Osteoblast (primary cell): ENCODE data around the gene PES1. TPM values are rescaled to one million over a fixed set of nuclear protein-coding genes. Genes with fewer than 3 reads are reported as not detected.

Source experiments
- DNase-seq: peaks from one replicate; pipeline ENCODE4 v3.0.0; 2011; ENCODE audit warnings: low spot score, mixed read lengths; ENCODE audit not compliant: insufficient read length; ENCODE audit errors: missing footprints
- H2AFZ ChIP-seq: 2 replicates; pipeline ENCODE4 v1.6.0; 2011; ENCODE audit warnings: mild to moderate bottlenecking, low read length
- H3K27ac ChIP-seq: 2 replicates; pipeline ENCODE4 v1.5.1; 2011; ENCODE audit warnings: mild to moderate bottlenecking, low read depth, low read length, moderate library complexity
- H3K27me3 ChIP-seq: 2 replicates; pipeline ENCODE4 v1.6.0; 2012; ENCODE audit warnings: mild to moderate bottlenecking, control low read depth, inconsistent platforms, low read length, moderate library complexity; ENCODE audit not compliant: insufficient read depth
- H3K36me3 ChIP-seq: 2 replicates; pipeline ENCODE4 v1.5.1; 2011; ENCODE audit warnings: mild to moderate bottlenecking, low read length, control low read depth, moderate library complexity; ENCODE audit not compliant: insufficient read depth
- H3K4me1 ChIP-seq: 2 replicates; pipeline ENCODE4 v1.5.1; 2011; ENCODE audit warnings: mild to moderate bottlenecking, low read length, control low read depth, moderate library complexity; ENCODE audit not compliant: insufficient read depth
- H3K4me2 ChIP-seq: 2 replicates; pipeline ENCODE4 v1.6.0; 2011; ENCODE audit warnings: mild to moderate bottlenecking, low read length; ENCODE audit not compliant: insufficient read depth
- H3K4me3 ChIP-seq: fragments of 200-600 bp; sonication (generic); 3 replicates; pipeline ENCODE4 v1.5.1; 2012; ENCODE audit warnings: mild to moderate bottlenecking, low read length, inconsistent platforms; ENCODE audit not compliant: insufficient read depth
- H3K79me2 ChIP-seq: 2 replicates; pipeline ENCODE4 v1.6.0; 2012; ENCODE audit warnings: mild to moderate bottlenecking, low read length, control low read depth, inconsistent platforms; ENCODE audit not compliant: insufficient read depth
- H3K9me3 ChIP-seq: 2 replicates; pipeline ENCODE4 v1.5.1; 2011; ENCODE audit warnings: low read depth, low read length, control low read depth
- H4K20me1 ChIP-seq: 2 replicates; pipeline ENCODE4 v1.6.0; 2012; ENCODE audit warnings: mild to moderate bottlenecking, low read length, control low read depth; ENCODE audit not compliant: insufficient read depth
- CTCF ChIP-seq: IDR thresholded peaks from 2 replicates; pipeline ENCODE4 v1.5.1; 2011; ENCODE audit warnings: mild to moderate bottlenecking, low read depth, low read length, moderate library complexity; ENCODE audit errors: extremely low read depth
- total RNA-seq: library from RNA; depleted of rRNA; stranded (reverse); fragments of >200 nt; gene quantifications from 2 replicates; pipeline ENCODE4 v1.2.3, GENCODE V29; 2012

PES1 gene
- total RNA-seq, 1 donor = 64.8 TPM

- Histone ChIP-seq H3K27me3 (peaks cover 20% of the 10 kb centered on the region), H3K9me3 (no peaks in the 10 kb centered on the region), H2AFZ (no peak overlapping the region), H3K4me3 (no peak overlapping the region), H3K4me1 (peaks cover 14% of the 10 kb centered on the region), H3K27ac (no peak overlapping the region), H3K4me2 (no peak overlapping the region), H3K36me3 (peaks cover 27% of the 10 kb centered on the region), H3K79me2 (no peaks in the 10 kb centered on the region), H4K20me1 (peaks cover 11% of the 10 kb centered on the region)
- TF ChIP-seq CTCF = no peak
- peak; percentile 85 for DNase-seq
These were observed 18.1 kb downstream of the PES1 start for GRCh38 chr22:30573594-30574094.

- Histone ChIP-seq H4K20me1 (peaks cover 11% of the 10 kb centered on the region), H2AFZ (no peak overlapping the region), H3K79me2 (no peaks in the 10 kb centered on the region), H3K36me3 (peaks cover 22% of the 10 kb centered on the region), H3K4me1 (peaks cover 14% of the 10 kb centered on the region), H3K4me2 (no peak overlapping the region), H3K9me3 (no peaks in the 10 kb centered on the region), H3K27me3 (peaks cover 20% of the 10 kb centered on the region), H3K27ac (no peak overlapping the region), H3K4me3 (no peak overlapping the region)
- no peak for TF ChIP-seq CTCF
- peak; percentile 86 for DNase-seq
These were observed 18.7 kb downstream of the PES1 start for GRCh38 chr22:30572840-30573593.

- Histone ChIP-seq H3K4me2 (no peak overlapping the region), H4K20me1 (peaks cover 11% of the 10 kb centered on the region), H3K9me3 (no peaks in the 10 kb centered on the region), H3K4me1 (peaks cover 14% of the 10 kb centered on the region), H2AFZ (no peak overlapping the region), H3K79me2 (no peaks in the 10 kb centered on the region), H3K27ac (no peak overlapping the region), H3K4me3 (no peak overlapping the region), H3K27me3 (peaks cover 20% of the 10 kb centered on the region), H3K36me3 (peaks cover 15% of the 10 kb centered on the region)
- no peak for TF ChIP-seq CTCF
- peak; percentile 18 for DNase-seq
These were observed 19.5 kb downstream of the PES1 start for GRCh38 chr22:30572210-30572609.

- Histone ChIP-seq H3K36me3 (no peaks in the 10 kb centered on the region), H3K4me2 (no peak overlapping the region), H3K4me1 (peaks cover 1% of the 10 kb centered on the region), H2AFZ (no peak overlapping the region), H3K27ac (no peak overlapping the region), H3K27me3 (peaks cover 20% of the 10 kb centered on the region), H3K4me3 (no peak overlapping the region), H3K9me3 (no peaks in the 10 kb centered on the region), H3K79me2 (no peaks in the 10 kb centered on the region), H4K20me1 (peaks cover 6% of the 10 kb centered on the region)
- no peak for TF ChIP-seq CTCF
- peak; percentile 9 for DNase-seq
These were observed 22.0 kb downstream of the PES1 start for GRCh38 chr22:30569674-30570202.
